ENCODE results near the gene HCN4.
A peak's percentile ranks its signal among the peaks of the same experiment; 100 is the strongest.

Gene HCN4

GRCh38 chr15:73286311-73286710, 82.4 kb downstream of the HCN4 start:
- Histone ChIP-seq H3K36me3 (ENCODE audit: insufficient read depth, low read length) (no peaks in the 10 kb centered on the region), H3K79me2 (ENCODE audit: insufficient read depth, low read length) (no peaks in the 10 kb centered on the region), H3K4me1 (ENCODE audit: insufficient read depth, low read length, poor library complexity, severe bottlenecking) (no peaks in the 10 kb centered on the region), H3K9me3 (ENCODE audit: insufficient read depth, low read depth, low read length) (no peaks in the 10 kb centered on the region), H3K9me2 (replicated peaks; ENCODE audit: low read depth, low read length) (no peaks in the 10 kb centered on the region), H3K4me2 (ENCODE audit: low read depth, low read length, poor library complexity, severe bottlenecking) (no peak overlapping the region), H3K4me3 (ENCODE audit: low read length, poor library complexity, severe bottlenecking) (no peak overlapping the region), H3K27me3 (ENCODE audit: insufficient read depth, low read length, poor library complexity, severe bottlenecking) (no peaks in the 10 kb centered on the region), H4K20me1 (ENCODE audit: insufficient read depth, low read length, poor library complexity, severe bottlenecking) (no peaks in the 10 kb centered on the region), H3K9ac (ENCODE audit: low read depth, low read length, poor library complexity, severe bottlenecking) (no peak overlapping the region), H3F3A (ENCODE audit: low read depth) (no peaks in the 10 kb centered on the region), H2AFZ (ENCODE audit: low read length) (no peak overlapping the region)
- TF ChIP-seq EZH2phosphoT487 (IDR thresholded peaks at IDR 0.05; ENCODE audit: borderline replicate concordance), result no peak
- TF ChIP-seq, protein P1, sequence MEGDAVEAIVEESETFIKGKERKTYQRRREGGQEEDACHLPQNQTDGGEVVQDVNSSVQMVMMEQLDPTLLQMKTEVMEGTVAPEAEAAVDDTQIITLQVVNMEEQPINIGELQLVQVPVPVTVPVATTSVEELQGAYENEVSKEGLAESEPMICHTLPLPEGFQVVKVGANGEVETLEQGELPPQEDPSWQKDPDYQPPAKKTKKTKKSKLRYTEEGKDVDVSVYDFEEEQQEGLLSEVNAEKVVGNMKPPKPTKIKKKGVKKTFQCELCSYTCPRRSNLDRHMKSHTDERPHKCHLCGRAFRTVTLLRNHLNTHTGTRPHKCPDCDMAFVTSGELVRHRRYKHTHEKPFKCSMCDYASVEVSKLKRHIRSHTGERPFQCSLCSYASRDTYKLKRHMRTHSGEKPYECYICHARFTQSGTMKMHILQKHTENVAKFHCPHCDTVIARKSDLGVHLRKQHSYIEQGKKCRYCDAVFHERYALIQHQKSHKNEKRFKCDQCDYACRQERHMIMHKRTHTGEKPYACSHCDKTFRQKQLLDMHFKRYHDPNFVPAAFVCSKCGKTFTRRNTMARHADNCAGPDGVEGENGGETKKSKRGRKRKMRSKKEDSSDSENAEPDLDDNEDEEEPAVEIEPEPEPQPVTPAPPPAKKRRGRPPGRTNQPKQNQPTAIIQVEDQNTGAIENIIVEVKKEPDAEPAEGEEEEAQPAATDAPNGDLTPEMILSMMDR (conservative IDR thresholded peaks at IDR 0.05; ENCODE audit: low read length), result no peak

DNA sequence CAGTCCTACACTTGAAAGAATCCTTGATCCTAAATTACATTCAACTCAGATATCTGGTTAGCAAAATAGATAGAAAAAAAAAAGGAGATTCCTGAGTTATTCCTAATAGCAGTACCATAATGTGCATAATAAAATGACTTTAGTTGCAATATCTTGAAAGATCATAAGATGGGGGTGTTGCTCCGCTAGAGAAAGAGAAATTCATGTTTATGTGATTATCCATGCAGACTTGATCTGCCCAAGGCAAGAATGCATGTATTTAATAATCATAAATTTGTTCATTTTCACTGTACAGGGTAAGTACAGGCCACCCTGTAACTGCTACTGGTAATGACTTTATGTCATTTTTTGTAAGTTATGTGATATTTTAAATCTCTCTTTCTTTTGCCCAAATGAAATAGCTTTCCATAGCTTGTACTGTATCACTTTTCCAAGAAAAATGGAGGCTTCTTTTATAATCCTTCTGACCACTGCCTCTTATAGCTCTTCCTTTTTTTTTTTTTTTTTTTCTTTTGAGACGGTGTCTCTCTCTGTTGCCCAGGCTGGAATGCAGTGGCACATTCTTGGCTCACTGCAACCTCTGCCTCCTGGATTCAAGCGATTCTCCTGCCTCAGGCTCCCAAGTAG, 84.6 kb downstream of the HCN4 start:
- H3K4me2 ChIP-seq (ENCODE audit: low read depth, low read length, poor library complexity, severe bottlenecking), result no peak overlapping the region

GRCh38 chr15:73283366-73283962, 85.3 kb downstream of the HCN4 start:
- H3K4me3 ChIP-seq (ENCODE audit: low read length, poor library complexity, severe bottlenecking), result no peak overlapping the region
- H3F3A ChIP-seq (ENCODE audit: low read depth), result no peaks in the 10 kb centered on the region
- no peaks in the 10 kb centered on the region for H3K79me2 ChIP-seq (ENCODE audit: insufficient read depth, low read length)
- no peaks in the 10 kb centered on the region for H3K36me3 ChIP-seq (ENCODE audit: insufficient read depth, low read length)
- no peak overlapping the region for H2AFZ ChIP-seq (ENCODE audit: low read length)
- no peaks in the 10 kb centered on the region for H4K20me1 ChIP-seq (ENCODE audit: insufficient read depth, low read length, poor library complexity, severe bottlenecking)
- H3K4me2 ChIP-seq (ENCODE audit: low read depth, low read length, poor library complexity, severe bottlenecking), result no peak overlapping the region
- no peaks in the 10 kb centered on the region for H3K9me2 ChIP-seq (replicated peaks; ENCODE audit: low read depth, low read length)
- H3K27me3 ChIP-seq (ENCODE audit: insufficient read depth, low read length, poor library complexity, severe bottlenecking), result no peaks in the 10 kb centered on the region
- no peaks in the 10 kb centered on the region for H3K4me1 ChIP-seq (ENCODE audit: insufficient read depth, low read length, poor library complexity, severe bottlenecking)
- H3K9ac ChIP-seq (ENCODE audit: low read depth, low read length, poor library complexity, severe bottlenecking), result no peak overlapping the region
- no peak for TF ChIP-seq EZH2phosphoT487 (IDR thresholded peaks at IDR 0.05; ENCODE audit: borderline replicate concordance)
- TF ChIP-seq, protein P1 (conservative IDR thresholded peaks at IDR 0.05; ENCODE audit: low read length), result no peak
- H3K9me3 ChIP-seq (ENCODE audit: insufficient read depth, low read depth, low read length), result no peaks in the 10 kb centered on the region

More for the DNA sequence above, 84.6 kb downstream of the HCN4 start:
- H3K27me3 ChIP-seq (ENCODE audit: insufficient read depth, low read length, poor library complexity, severe bottlenecking), result no peaks in the 10 kb centered on the region
- H3K9ac ChIP-seq (ENCODE audit: low read depth, low read length, poor library complexity, severe bottlenecking), result no peak overlapping the region
- H2AFZ ChIP-seq (ENCODE audit: low read length), result no peak overlapping the region
- H3F3A ChIP-seq (ENCODE audit: low read depth), result no peaks in the 10 kb centered on the region
- H3K9me3 ChIP-seq (ENCODE audit: insufficient read depth, low read depth, low read length), result no peaks in the 10 kb centered on the region
- TF ChIP-seq, protein P1 (conservative IDR thresholded peaks at IDR 0.05; ENCODE audit: low read length), result peak; percentile 59
- TF ChIP-seq EZH2phosphoT487 (IDR thresholded peaks at IDR 0.05; ENCODE audit: borderline replicate concordance), result no peak
- H3K79me2 ChIP-seq (ENCODE audit: insufficient read depth, low read length), result no peaks in the 10 kb centered on the region
- no peaks in the 10 kb centered on the region for H3K9me2 ChIP-seq (replicated peaks; ENCODE audit: low read depth, low read length)
- H3K36me3 ChIP-seq (ENCODE audit: insufficient read depth, low read length), result no peaks in the 10 kb centered on the region
- no peak overlapping the region for H3K4me3 ChIP-seq (ENCODE audit: low read length, poor library complexity, severe bottlenecking)
- H3K4me1 ChIP-seq (ENCODE audit: insufficient read depth, low read length, poor library complexity, severe bottlenecking), result no peaks in the 10 kb centered on the region
- no peaks in the 10 kb centered on the region for H4K20me1 ChIP-seq (ENCODE audit: insufficient read depth, low read length, poor library complexity, severe bottlenecking)

All from Loucy (cell line).